ENCODE data around the gene TRERF1.

DNA sequence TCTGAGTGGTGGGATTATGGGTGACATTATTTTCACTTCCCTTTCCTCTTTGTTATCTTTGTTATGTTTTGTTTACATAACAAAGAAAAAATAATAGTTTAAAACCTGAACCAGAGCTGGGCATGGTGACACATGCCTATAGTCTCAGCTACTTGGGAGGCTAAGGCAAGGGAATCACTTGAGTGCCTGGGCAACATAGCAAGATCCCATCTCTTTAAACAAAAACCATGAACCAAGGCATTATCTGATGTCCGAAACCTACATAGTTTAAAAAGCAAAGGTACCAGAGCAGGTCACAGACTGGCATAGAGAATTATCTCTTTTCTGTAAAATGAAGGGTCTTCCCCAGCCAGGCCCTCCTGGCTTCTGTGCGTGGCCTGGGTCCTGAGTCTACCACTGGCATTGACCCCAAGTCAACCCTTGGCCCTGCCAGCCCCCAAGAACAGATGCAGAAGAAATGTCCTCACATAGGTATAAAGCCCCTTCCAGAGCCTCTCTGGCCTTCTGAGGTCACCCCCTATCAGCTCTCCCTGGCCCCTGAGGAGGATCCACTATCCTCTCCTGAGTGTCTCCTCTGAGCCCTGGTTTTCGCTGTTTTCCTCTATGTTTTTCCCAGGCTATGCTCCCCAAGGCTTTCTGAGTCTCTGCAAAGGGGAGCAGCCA lies 81.3 kb downstream of the TRERF1 start:
- TF ChIP-seq, protein P1, sequence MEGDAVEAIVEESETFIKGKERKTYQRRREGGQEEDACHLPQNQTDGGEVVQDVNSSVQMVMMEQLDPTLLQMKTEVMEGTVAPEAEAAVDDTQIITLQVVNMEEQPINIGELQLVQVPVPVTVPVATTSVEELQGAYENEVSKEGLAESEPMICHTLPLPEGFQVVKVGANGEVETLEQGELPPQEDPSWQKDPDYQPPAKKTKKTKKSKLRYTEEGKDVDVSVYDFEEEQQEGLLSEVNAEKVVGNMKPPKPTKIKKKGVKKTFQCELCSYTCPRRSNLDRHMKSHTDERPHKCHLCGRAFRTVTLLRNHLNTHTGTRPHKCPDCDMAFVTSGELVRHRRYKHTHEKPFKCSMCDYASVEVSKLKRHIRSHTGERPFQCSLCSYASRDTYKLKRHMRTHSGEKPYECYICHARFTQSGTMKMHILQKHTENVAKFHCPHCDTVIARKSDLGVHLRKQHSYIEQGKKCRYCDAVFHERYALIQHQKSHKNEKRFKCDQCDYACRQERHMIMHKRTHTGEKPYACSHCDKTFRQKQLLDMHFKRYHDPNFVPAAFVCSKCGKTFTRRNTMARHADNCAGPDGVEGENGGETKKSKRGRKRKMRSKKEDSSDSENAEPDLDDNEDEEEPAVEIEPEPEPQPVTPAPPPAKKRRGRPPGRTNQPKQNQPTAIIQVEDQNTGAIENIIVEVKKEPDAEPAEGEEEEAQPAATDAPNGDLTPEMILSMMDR (IDR thresholded peaks at IDR 0.05), result no peak
- TF ChIP-seq POLR2A (IDR thresholded peaks at IDR 0.05), result no peak

Data from prostate gland (tissue), 2 donors.